ENCODE data around the gene VTA1. TPM values are rescaled to one million over a fixed set of nuclear protein-coding genes. Genes with fewer than 3 reads are reported as not detected.

The VTA1 gene
- total and polyA plus RNA-seq, 2 of the 4 experiments (the other 2 are of a cell fraction), result 60.9 to 120 TPM

- H3K23ac ChIP-seq (ENCODE audit: low read depth, low read length), result no peak overlapping the region
- H3K56ac ChIP-seq (ENCODE audit: extremely low read depth, insufficient read depth, low read length), result no peak overlapping the region
- no peaks in the 10 kb centered on the region for H3K36me3 ChIP-seq (ENCODE audit: control insufficient read depth, insufficient read depth, low read length)
- H3K27me3 ChIP-seq (ENCODE audit: control insufficient read depth, insufficient read depth, low read length), result no peaks in the 10 kb centered on the region
- no peak overlapping the region for H4K91ac ChIP-seq (ENCODE audit: insufficient read depth, low read depth, low read length)
- H3K9ac ChIP-seq (ENCODE audit: low read depth, low read length), result no peak overlapping the region
- H3K9me3 ChIP-seq (ENCODE audit: control insufficient read depth, insufficient read depth, low read length), result peaks cover 3% of the 10 kb centered on the region; the same call in 1 of the 2 replicates
- intact Hi-C loops (cut with micrococcal nuclease) (no loop called here), dilution Hi-C loops (cut with HindIII; ENCODE audit: low sequenced_read_pairs, unreplicated experiment) (no loop called here), in situ Hi-C loops (cut with MboI; ENCODE audit: low sequenced_read_pairs) (no loop called here)
- H3K18ac ChIP-seq (ENCODE audit: low read depth, low read length), result no peak overlapping the region
- no peak overlapping the region for H3K27ac ChIP-seq (ENCODE audit: insufficient read depth, low read length)
- no peak overlapping the region for H2BK120ac ChIP-seq (ENCODE audit: low read depth, low read length)
- H3K4ac ChIP-seq (ENCODE audit: low read depth, low read length), result no peak overlapping the region
- H3K4me3 ChIP-seq (ENCODE audit: insufficient read depth, low read depth, low read length), result no peak overlapping the region
- TF ChIP-seq BHLHE40 (IDR thresholded peaks at IDR 0.05; ENCODE audit: low read depth, low read length) (no peak), MAZ (IDR thresholded peaks at IDR 0.05; ENCODE audit: borderline replicate concordance, low read depth, low read length) (no peak), CEBPB (IDR thresholded peaks at IDR 0.05; ENCODE audit: low read depth, low read length) (no peak), MAFK (IDR thresholded peaks at IDR 0.05; ENCODE audit: low read depth, low read length) (no peak), NFE2L2 (IDR thresholded peaks at IDR 0.05; ENCODE audit: low read depth, low read length) (no peak), SMC3 (IDR thresholded peaks at IDR 0.05; ENCODE audit: low read depth, low read length) (no peak), POLR2A (IDR thresholded peaks at IDR 0.05; ENCODE audit: low read depth, low read length) (no peak), ELK1 (IDR thresholded peaks at IDR 0.05; ENCODE audit: borderline replicate concordance, low read depth, low read length) (no peak), RAD21 (IDR thresholded peaks at IDR 0.05; ENCODE audit: low read length) (no peak), FOS (IDR thresholded peaks at IDR 0.05; ENCODE audit: low read depth, low read length) (no peak), RCOR1 (IDR thresholded peaks at IDR 0.05; ENCODE audit: insufficient replicate concordance, low read length) (no peak), USF2 (IDR thresholded peaks at IDR 0.05; ENCODE audit: low read depth, low read length) (no peak), CTCF (conservative IDR thresholded peaks at IDR 0.05; ENCODE audit: low read depth, low read length) (no peak), RFX5 (IDR thresholded peaks at IDR 0.05; ENCODE audit: low read depth, low read length) (no peak), CHD1 (IDR thresholded peaks at IDR 0.05; ENCODE audit: low read depth, low read length) (no peak), MXI1 (IDR thresholded peaks at IDR 0.05; ENCODE audit: borderline replicate concordance, low read depth, low read length) (no peak)
- POLR2A ChIA-PET (ENCODE audit: unreplicated experiment), result no interaction called here
- peaks cover 3% of the 10 kb centered on the region; the same call in 1 of the 2 replicates for H3K4me1 ChIP-seq (ENCODE audit: control insufficient read depth, insufficient read depth, low read length)
- DNase-seq, result no peak
- CTCF ChIA-PET, result no interaction called here
- H3K9me1 ChIP-seq (ENCODE audit: insufficient read depth, low read length), result no peaks in the 10 kb centered on the region
- H3K4me2 ChIP-seq (ENCODE audit: low read depth, low read length), result no peak overlapping the region
- WGBS, 2 experiments (ENCODE audit: extremely low coverage in 2 of 2, insufficient read length in 1 of 2), result no CpG with 5 or more reads among the region's 3 CpGs
- no peak overlapping the region for H2BK5ac ChIP-seq (ENCODE audit: low read depth, low read length, poor library complexity, severe bottlenecking)
- no peak overlapping the region for H2AK5ac ChIP-seq (ENCODE audit: low read depth, low read length)
- ATAC-seq (ENCODE audit: low read depth), result no peak
- no peak overlapping the region for H2AFZ ChIP-seq (replicated peaks; ENCODE audit: low read length, poor library complexity)
- no peaks in the 10 kb centered on the region for H4K20me1 ChIP-seq (ENCODE audit: insufficient read depth, low read length)
- no peak overlapping the region for H2BK15ac ChIP-seq (ENCODE audit: low read depth, low read length)
- no peak overlapping the region for H2BK20ac ChIP-seq (ENCODE audit: low read depth, low read length)
- no peak overlapping the region for H3K14ac ChIP-seq (replicated peaks; ENCODE audit: low read depth, low read length)
- no TSS peak for BruUV-seq (replicated peaks)
- H3K79me1 ChIP-seq (ENCODE audit: low read depth in 1 of 2, low read length in 2 of 2), result no peaks in the 10 kb centered on the region
- no peak overlapping the region for H2AK9ac ChIP-seq (replicated peaks; ENCODE audit: low read depth, low read length, poor library complexity)
- H4K5ac ChIP-seq (ENCODE audit: low read depth, low read length), result no peak overlapping the region
- no peak overlapping the region for H4K8ac ChIP-seq (ENCODE audit: low read depth in 2 of 2, low read length in 2 of 2)
These were observed 113.7 kb downstream of the VTA1 start for GRCh38 chr6:142260748-142261147.

All from IMR-90 (cell line).